GM23338 (cell line): ENCODE measurements around the gene EXOC6B. TPM values are rescaled to one million over a fixed set of nuclear protein-coding genes. Genes with fewer than 3 reads are reported as not detected.

Experiments
- ATAC-seq: fragments of 200-7000 bp; cut with Tn5 transposase; 3 replicates; pipeline ENCODE4 v1.9.1; 2020
- DNase-seq: peaks from one replicate; pipeline ENCODE4 v3.0.0-alpha.2; 2015; ENCODE audit warnings: low spot score
- H2AFZ ChIP-seq: fragments of 200-600 bp; sonication (generic); 2 replicates; pipeline ENCODE4 v1.8.0; 2016; ENCODE audit warnings: antibody characterized with exemption, mild to moderate bottlenecking, moderate library complexity
- H3F3A ChIP-seq: fragments of 200-600 bp; sonication (generic); replicated peaks from 2 replicates; pipeline ENCODE4 v1.8.0; 2017; ENCODE audit warnings: antibody characterized with exemption, mixed run types, low read depth
- H3K27ac ChIP-seq: fragments of 200-600 bp; sonication (generic); 2 replicates; pipeline ENCODE4 v1.6.1; 2016; ENCODE audit warnings: low read depth
- H3K27me3 ChIP-seq: fragments of 200-600 bp; sonication (generic); 2 replicates; pipeline ENCODE4 v1.8.0; 2016; ENCODE audit warnings: mild to moderate bottlenecking, mixed run types, moderate library complexity; ENCODE audit not compliant: insufficient read depth
- H3K36me3 ChIP-seq: fragments of 200-600 bp; sonication (generic); 2 replicates; pipeline ENCODE4 v1.8.0; 2016; ENCODE audit warnings: mild to moderate bottlenecking; ENCODE audit not compliant: insufficient read depth
- H3K4me1 ChIP-seq: fragments of 200-600 bp; sonication (generic); 2 replicates; pipeline ENCODE4 v1.8.0; 2016; ENCODE audit warnings: mild to moderate bottlenecking, moderate library complexity; ENCODE audit not compliant: insufficient read depth
- H3K4me2 ChIP-seq: fragments of 200-600 bp; sonication (generic); 2 replicates; pipeline ENCODE4 v1.7.1; 2017; ENCODE audit warnings: mixed run types
- H3K4me3 ChIP-seq: fragments of 200-600 bp; sonication (generic); 2 replicates; pipeline ENCODE4 v1.6.1; 2016; ENCODE audit warnings: mixed run types
- H3K79me2 ChIP-seq: fragments of 200-600 bp; sonication (generic); replicated peaks from 2 replicates; pipeline ENCODE4 v1.8.0; 2017; ENCODE audit warnings: mild to moderate bottlenecking; ENCODE audit not compliant: insufficient read depth
- H3K9me2 ChIP-seq: fragments of 200-600 bp; sonication (generic); 2 replicates; pipeline ENCODE4 v1.8.0; 2017; ENCODE audit not compliant: insufficient read depth
- H4K20me1 ChIP-seq: fragments of 200-600 bp; sonication (generic); replicated peaks from 2 replicates; pipeline ENCODE4 v1.8.0; 2017; ENCODE audit warnings: mild to moderate bottlenecking; ENCODE audit not compliant: insufficient read depth
- H3K27ac Mint-ChIP-seq: 2 replicates; pipeline ENCODE4 v1.8.0; 2020; ENCODE audit warnings: inconsistent platforms, mild to moderate bottlenecking, moderate library complexity, mixed read lengths
- H3K27me3 Mint-ChIP-seq: 3 replicates; pipeline ENCODE4 v1.8.0; 2022; ENCODE audit warnings: low read depth, mild to moderate bottlenecking, moderate library complexity, mixed read lengths, inconsistent platforms; ENCODE audit not compliant: insufficient read depth, poor library complexity
- H3K36me3 Mint-ChIP-seq: 3 replicates; pipeline ENCODE4 v1.8.0; 2021; ENCODE audit warnings: low read depth, mild to moderate bottlenecking, inconsistent platforms, moderate library complexity, mixed read lengths
- H3K4me1 Mint-ChIP-seq: 3 replicates; pipeline ENCODE4 v1.8.0; 2020; ENCODE audit warnings: mild to moderate bottlenecking, inconsistent platforms, mixed read lengths
- H3K4me3 Mint-ChIP-seq: 3 replicates; pipeline ENCODE4 v1.8.0; 2021; ENCODE audit warnings: moderate library complexity, mild to moderate bottlenecking, inconsistent platforms, mixed read lengths
- H3K9me3 Mint-ChIP-seq: 3 replicates; pipeline ENCODE4 v1.8.0; 2020; ENCODE audit warnings: moderate library complexity, mild to moderate bottlenecking, inconsistent platforms, mixed read lengths
- CREB1 ChIP-seq: fragments of 250-450 bp; sonication (Bioruptor Pico); IDR thresholded peaks from 2 replicates; pipeline ENCODE4 v1.5.0; 2020; ENCODE audit warnings: low read depth, mild to moderate bottlenecking, moderate library complexity
- EZH2phosphoT487 ChIP-seq: fragments of 200-600 bp; sonication (generic); IDR thresholded peaks from one replicate; pipeline ENCODE4 v1.8.1; 2018; ENCODE audit warnings: antibody characterized with exemption; ENCODE audit not compliant: unreplicated experiment
- JUNB ChIP-seq: IDR thresholded peaks from one replicate; pipeline ENCODE4 v1.6.1; 2016; ENCODE audit warnings: antibody characterized with exemption; ENCODE audit not compliant: unreplicated experiment
- NANOG ChIP-seq: IDR thresholded peaks from 2 replicates; pipeline ENCODE4 v1.6.1; 2016; ENCODE audit warnings: antibody characterized with exemption, borderline replicate concordance
- POLR2AphosphoS5 ChIP-seq: IDR thresholded peaks from 2 replicates; pipeline ENCODE4 v1.6.1; 2016; ENCODE audit warnings: antibody characterized with exemption, low read depth
- STAT1 ChIP-seq: IDR thresholded peaks from one replicate; pipeline ENCODE4 v1.6.1; 2016; ENCODE audit warnings: antibody characterized with exemption; ENCODE audit not compliant: unreplicated experiment
- ZNF114 ChIP-seq: fragments of 250-450 bp; sonication (Bioruptor Pico); IDR thresholded peaks from 2 replicates; pipeline ENCODE4 v1.5.0; 2020; ENCODE audit warnings: mild to moderate bottlenecking, moderate library complexity
- ZNF331 ChIP-seq: fragments of 250-450 bp; sonication (Bioruptor Pico); IDR thresholded peaks from 2 replicates; pipeline ENCODE4 v1.5.0; 2020; ENCODE audit warnings: low read depth, mild to moderate bottlenecking, moderate library complexity
- polyA plus RNA-seq: library from polyadenylated mRNA; unstranded; fragments of >200 nt; fragmentation: Nextera tagmentation; extraction: Ambion mirVana; gene quantifications from 2 replicates; pipeline ENCODE4 v1.2.1, GENCODE V29; 2016
- total RNA-seq: library from RNA; depleted of rRNA; stranded (reverse); fragments of >200 nt; shearing (Covaris generic); gene quantifications from 2 replicates; pipeline ENCODE4 v1.2.3, GENCODE V29; 2014
- TF ChIP-seq, protein P1 (sequence below), 2 experiments: fragments of 200-600 bp in 1 of 2; sonication (generic) in 1 of 2; conservative IDR thresholded peaks; 2 replicates each; pipeline versions ENCODE4 v1.5.1 to v1.6.1; 2016 to 2017; ENCODE audit warnings: antibody characterized with exemption in 2 of 2, low read depth in 2 of 2, mild to moderate bottlenecking in 2 of 2, moderate library complexity in 1 of 2
- TF ChIP-seq, protein P2 (sequence below): IDR thresholded peaks from 2 replicates; pipeline ENCODE4 v1.6.1; 2016; ENCODE audit warnings: antibody characterized with exemption
- TF ChIP-seq, protein P3 (sequence below): fragments of 250-450 bp; sonication (Bioruptor Pico); IDR thresholded peaks from 2 replicates; pipeline ENCODE4 v1.5.0; 2020; ENCODE audit warnings: mild to moderate bottlenecking, moderate library complexity
- TF ChIP-seq, protein P4 (sequence below): IDR thresholded peaks from one replicate; pipeline ENCODE4 v1.6.1; 2018; ENCODE audit warnings: antibody characterized with exemption; ENCODE audit not compliant: unreplicated experiment

Gene EXOC6B
- total and polyA plus RNA-seq, 2 experiments from 2014 or later, result 7.2 to 45.9 TPM

DNA sequence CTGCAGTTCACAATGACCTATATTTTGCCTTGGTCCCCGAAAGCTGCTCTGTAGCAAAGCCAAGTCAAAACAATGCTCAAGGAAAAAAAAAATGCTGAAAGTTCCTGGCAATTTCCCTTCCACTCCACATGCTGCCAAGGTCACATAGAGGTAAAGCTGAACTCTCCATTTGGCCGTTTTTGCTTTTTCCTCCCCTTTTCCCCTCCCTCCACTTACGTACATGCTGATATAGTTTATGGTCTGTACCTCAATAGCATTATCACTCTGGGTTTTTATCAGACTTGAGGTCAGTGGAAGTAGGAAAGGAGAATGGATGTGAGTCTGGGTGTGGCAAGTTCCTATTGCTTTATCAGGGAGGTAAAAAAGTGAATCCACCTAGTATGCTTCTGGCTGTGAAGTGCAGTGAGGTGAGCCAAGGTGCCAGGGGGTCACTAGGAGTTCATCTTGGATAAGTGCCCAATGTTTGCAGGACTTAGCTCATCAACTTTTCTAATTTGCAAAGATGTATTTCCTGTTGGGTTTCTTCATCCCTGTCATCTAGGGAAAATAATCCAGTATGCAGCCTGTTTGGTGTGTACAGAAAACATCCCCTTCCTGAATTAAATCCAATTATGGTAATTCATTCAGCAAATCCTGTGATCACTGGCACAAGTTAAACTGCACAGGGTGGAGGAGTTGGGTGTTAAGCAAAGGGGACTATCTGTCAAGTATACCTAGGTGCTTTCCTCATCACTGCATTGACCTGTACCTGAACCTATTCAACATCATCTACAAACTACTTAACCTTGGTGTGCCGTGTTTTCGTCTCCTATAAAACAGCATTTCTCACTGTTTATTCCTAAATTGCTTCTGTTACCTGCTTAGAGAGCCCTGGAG, 553.8 kb downstream of the EXOC6B start:
- Histone ChIP-seq H3K79me2 (no peaks in the 10 kb centered on the region), H3K27me3 (no peaks in the 10 kb centered on the region), H3K4me3 (no peak overlapping the region), H3K4me1 (no peaks in the 10 kb centered on the region), H2AFZ (no peak overlapping the region), H3K4me2 (no peak overlapping the region), H3K9me2 (no peaks in the 10 kb centered on the region), H3K27ac (no peak overlapping the region), H3K36me3 (no peaks in the 10 kb centered on the region), H3F3A (no peaks in the 10 kb centered on the region), H4K20me1 (no peaks in the 10 kb centered on the region)
- ATAC-seq (no peak), DNase-seq (no peak)
- Mint-ChIP-seq H3K27ac (no peak overlapping the region), H3K9me3 (no peaks in the 10 kb centered on the region), H3K27me3 (peaks cover 2% of the 10 kb centered on the region), H3K36me3 (no peaks in the 10 kb centered on the region), H3K4me3 (no peak overlapping the region), H3K4me1 (peaks cover 14% of the 10 kb centered on the region)
- TF ChIP-seq, protein P1, sequence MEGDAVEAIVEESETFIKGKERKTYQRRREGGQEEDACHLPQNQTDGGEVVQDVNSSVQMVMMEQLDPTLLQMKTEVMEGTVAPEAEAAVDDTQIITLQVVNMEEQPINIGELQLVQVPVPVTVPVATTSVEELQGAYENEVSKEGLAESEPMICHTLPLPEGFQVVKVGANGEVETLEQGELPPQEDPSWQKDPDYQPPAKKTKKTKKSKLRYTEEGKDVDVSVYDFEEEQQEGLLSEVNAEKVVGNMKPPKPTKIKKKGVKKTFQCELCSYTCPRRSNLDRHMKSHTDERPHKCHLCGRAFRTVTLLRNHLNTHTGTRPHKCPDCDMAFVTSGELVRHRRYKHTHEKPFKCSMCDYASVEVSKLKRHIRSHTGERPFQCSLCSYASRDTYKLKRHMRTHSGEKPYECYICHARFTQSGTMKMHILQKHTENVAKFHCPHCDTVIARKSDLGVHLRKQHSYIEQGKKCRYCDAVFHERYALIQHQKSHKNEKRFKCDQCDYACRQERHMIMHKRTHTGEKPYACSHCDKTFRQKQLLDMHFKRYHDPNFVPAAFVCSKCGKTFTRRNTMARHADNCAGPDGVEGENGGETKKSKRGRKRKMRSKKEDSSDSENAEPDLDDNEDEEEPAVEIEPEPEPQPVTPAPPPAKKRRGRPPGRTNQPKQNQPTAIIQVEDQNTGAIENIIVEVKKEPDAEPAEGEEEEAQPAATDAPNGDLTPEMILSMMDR (conservative IDR thresholded peaks at IDR 0.05; ENCODE audit: low read depth in 2 of 2), result no peak
- TF ChIP-seq EZH2phosphoT487, result no peak
- TF ChIP-seq, protein P2, sequence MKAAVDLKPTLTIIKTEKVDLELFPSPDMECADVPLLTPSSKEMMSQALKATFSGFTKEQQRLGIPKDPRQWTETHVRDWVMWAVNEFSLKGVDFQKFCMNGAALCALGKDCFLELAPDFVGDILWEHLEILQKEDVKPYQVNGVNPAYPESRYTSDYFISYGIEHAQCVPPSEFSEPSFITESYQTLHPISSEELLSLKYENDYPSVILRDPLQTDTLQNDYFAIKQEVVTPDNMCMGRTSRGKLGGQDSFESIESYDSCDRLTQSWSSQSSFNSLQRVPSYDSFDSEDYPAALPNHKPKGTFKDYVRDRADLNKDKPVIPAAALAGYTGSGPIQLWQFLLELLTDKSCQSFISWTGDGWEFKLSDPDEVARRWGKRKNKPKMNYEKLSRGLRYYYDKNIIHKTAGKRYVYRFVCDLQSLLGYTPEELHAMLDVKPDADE, result no peak
- TF ChIP-seq STAT1, result no peak
- TF ChIP-seq NANOG, result no peak
- TF ChIP-seq CREB1 (CRISPR knock-in tag), result no peak
- TF ChIP-seq, protein P3, sequence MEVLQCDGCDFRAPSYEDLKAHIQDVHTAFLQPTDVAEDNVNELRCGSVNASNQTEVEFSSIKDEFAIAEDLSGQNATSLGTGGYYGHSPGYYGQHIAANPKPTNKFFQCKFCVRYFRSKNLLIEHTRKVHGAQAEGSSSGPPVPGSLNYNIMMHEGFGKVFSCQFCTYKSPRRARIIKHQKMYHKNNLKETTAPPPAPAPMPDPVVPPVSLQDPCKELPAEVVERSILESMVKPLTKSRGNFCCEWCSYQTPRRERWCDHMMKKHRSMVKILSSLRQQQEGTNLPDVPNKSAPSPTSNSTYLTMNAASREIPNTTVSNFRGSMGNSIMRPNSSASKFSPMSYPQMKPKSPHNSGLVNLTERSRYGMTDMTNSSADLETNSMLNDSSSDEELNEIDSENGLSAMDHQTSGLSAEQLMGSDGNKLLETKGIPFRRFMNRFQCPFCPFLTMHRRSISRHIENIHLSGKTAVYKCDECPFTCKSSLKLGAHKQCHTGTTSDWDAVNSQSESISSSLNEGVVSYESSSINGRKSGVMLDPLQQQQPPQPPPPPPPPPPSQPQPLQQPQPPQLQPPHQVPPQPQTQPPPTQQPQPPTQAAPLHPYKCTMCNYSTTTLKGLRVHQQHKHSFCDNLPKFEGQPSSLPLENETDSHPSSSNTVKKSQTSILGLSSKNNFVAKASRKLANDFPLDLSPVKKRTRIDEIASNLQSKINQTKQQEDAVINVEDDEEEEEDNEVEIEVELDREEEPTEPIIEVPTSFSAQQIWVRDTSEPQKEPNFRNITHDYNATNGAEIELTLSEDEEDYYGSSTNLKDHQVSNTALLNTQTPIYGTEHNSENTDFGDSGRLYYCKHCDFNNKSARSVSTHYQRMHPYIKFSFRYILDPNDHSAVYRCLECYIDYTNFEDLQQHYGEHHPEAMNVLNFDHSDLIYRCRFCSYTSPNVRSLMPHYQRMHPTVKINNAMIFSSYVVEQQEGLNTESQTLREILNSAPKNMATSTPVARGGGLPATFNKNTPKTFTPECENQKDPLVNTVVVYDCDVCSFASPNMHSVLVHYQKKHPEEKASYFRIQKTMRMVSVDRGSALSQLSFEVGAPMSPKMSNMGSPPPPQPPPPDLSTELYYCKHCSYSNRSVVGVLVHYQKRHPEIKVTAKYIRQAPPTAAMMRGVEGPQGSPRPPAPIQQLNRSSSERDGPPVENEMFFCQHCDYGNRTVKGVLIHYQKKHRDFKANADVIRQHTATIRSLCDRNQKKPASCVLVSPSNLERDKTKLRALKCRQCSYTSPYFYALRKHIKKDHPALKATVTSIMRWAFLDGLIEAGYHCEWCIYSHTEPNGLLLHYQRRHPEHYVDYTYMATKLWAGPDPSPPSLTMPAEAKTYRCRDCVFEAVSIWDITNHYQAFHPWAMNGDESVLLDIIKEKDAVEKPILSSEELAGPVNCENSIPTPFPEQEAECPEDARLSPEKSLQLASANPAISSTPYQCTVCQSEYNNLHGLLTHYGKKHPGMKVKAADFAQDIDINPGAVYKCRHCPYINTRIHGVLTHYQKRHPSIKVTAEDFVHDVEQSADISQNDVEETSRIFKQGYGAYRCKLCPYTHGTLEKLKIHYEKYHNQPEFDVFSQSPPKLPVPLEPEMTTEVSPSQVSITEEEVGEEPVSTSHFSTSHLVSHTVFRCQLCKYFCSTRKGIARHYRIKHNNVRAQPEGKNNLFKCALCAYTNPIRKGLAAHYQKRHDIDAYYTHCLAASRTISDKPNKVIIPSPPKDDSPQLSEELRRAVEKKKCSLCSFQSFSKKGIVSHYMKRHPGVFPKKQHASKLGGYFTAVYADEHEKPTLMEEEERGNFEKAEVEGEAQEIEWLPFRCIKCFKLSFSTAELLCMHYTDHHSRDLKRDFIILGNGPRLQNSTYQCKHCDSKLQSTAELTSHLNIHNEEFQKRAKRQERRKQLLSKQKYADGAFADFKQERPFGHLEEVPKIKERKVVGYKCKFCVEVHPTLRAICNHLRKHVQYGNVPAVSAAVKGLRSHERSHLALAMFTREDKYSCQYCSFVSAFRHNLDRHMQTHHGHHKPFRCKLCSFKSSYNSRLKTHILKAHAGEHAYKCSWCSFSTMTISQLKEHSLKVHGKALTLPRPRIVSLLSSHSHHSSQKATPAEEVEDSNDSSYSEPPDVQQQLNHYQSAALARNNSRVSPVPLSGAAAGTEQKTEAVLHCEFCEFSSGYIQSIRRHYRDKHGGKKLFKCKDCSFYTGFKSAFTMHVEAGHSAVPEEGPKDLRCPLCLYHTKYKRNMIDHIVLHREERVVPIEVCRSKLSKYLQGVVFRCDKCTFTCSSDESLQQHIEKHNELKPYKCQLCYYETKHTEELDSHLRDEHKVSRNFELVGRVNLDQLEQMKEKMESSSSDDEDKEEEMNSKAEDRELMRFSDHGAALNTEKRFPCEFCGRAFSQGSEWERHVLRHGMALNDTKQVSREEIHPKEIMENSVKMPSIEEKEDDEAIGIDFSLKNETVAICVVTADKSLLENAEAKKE (CRISPR knock-in tag), result no peak
- no peak for TF ChIP-seq POLR2AphosphoS5
- no peak for TF ChIP-seq JUNB
- TF ChIP-seq, protein P4, sequence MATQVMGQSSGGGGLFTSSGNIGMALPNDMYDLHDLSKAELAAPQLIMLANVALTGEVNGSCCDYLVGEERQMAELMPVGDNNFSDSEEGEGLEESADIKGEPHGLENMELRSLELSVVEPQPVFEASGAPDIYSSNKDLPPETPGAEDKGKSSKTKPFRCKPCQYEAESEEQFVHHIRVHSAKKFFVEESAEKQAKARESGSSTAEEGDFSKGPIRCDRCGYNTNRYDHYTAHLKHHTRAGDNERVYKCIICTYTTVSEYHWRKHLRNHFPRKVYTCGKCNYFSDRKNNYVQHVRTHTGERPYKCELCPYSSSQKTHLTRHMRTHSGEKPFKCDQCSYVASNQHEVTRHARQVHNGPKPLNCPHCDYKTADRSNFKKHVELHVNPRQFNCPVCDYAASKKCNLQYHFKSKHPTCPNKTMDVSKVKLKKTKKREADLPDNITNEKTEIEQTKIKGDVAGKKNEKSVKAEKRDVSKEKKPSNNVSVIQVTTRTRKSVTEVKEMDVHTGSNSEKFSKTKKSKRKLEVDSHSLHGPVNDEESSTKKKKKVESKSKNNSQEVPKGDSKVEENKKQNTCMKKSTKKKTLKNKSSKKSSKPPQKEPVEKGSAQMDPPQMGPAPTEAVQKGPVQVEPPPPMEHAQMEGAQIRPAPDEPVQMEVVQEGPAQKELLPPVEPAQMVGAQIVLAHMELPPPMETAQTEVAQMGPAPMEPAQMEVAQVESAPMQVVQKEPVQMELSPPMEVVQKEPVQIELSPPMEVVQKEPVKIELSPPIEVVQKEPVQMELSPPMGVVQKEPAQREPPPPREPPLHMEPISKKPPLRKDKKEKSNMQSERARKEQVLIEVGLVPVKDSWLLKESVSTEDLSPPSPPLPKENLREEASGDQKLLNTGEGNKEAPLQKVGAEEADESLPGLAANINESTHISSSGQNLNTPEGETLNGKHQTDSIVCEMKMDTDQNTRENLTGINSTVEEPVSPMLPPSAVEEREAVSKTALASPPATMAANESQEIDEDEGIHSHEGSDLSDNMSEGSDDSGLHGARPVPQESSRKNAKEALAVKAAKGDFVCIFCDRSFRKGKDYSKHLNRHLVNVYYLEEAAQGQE, result no peak
- TF ChIP-seq ZNF331 (CRISPR knock-in tag), result no peak
- no peak for TF ChIP-seq ZNF114
